Activated CD4-positive, alpha-beta T cell treated with anti-CD3 and anti-CD28 coated beads, Interleukin-2, amount 10 ng/mL, durations not matched to agents 24 days and 14 days (primary cell): ENCODE measurements around the gene GYPC. TPM values are rescaled to one million over a fixed set of nuclear protein-coding genes. Genes with fewer than 3 reads are reported as not detected.
A peak's percentile ranks its signal among the peaks of the same experiment; 100 is the strongest.

Experiments used
- DNase-seq: peaks from one replicate; pipeline ENCODE4 v3.0.0; 2022
- H3K27ac Mint-ChIP-seq: one replicate; pipeline ENCODE4 v1.8.0; 2022; ENCODE audit warnings: mild to moderate bottlenecking, mixed read lengths
- H3K27me3 Mint-ChIP-seq: one replicate; pipeline ENCODE4 v1.8.0; 2022; ENCODE audit warnings: mixed read lengths
- H3K36me3 Mint-ChIP-seq: one replicate; pipeline ENCODE4 v1.8.0; 2022; ENCODE audit warnings: low read depth, mild to moderate bottlenecking, mixed read lengths
- H3K4me1 Mint-ChIP-seq: one replicate; pipeline ENCODE4 v1.8.0; 2021; ENCODE audit warnings: mixed read lengths
- H3K4me3 Mint-ChIP-seq: one replicate; pipeline ENCODE4 v1.8.0; 2022; ENCODE audit warnings: mild to moderate bottlenecking, moderate library complexity, mixed read lengths
- H3K9me3 Mint-ChIP-seq: one replicate; pipeline ENCODE4 v1.8.0; 2021; ENCODE audit warnings: mixed read lengths
- intact Hi-C: fragments of 100-400 bp; cut with micrococcal nuclease; formaldehyde crosslinking; loops from one replicate; pipeline ENCODE4 v1.15.1; 2023
- total RNA-seq: library from RNA; stranded (reverse); gene quantifications from 2 replicates; pipeline ENCODE4 v1.2.3, GENCODE V29; 2022

GYPC gene
- total RNA-seq, 1 donor from 2014 or later = 120 TPM

DNA sequence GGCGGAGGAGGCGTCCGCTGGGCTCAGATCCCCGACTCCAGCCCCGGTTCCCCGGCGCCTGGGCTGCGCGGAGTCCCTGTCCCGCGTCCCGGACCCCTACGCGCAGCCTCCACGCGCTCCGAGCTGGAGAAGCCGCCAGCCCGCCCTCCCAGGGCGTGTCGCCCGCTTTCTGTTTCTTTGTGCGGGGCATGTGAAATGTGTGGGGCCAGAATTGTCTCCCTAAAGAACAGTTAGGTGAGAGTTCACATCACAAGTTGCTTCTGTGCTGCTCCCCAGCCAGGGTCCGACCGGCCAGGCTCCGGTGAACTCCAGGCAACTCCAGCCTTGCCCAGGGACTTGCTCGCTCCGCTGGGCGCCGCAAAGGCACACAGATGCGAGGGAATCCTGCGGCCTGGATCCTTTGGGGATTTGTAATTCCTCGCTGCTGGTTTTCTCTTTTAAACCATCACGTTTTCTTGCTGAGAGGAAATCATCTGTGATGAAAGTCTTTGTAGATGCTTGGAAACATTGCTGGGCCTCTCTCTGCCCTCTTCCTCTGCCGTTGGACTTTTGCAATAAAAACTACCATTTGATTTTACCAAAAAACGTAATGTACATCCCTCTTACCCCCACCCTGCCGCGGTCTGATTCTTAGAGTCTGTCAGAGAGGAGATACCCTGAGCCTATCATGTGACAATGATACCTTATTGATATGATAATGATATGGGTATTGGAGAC is 631 bp downstream of the GYPC start:
- DNase-seq = peak; percentile 86
- Mint-ChIP-seq H3K27ac (peak overlapping the region; percentile 98), H3K4me1 (peaks cover 43% of the 10 kb centered on the region), H3K4me3 (peak overlapping the region; percentile 92), H3K27me3 (no peaks in the 10 kb centered on the region), H3K9me3 (no peaks in the 10 kb centered on the region), H3K36me3 (peaks cover 33% of the 10 kb centered on the region)
- intact Hi-C loops = loop anchor here (1.0 to 10.0 kb wide), 7 partner anchors 10 to 1371 kb away; partner anchors contain the start of genes IWS1 and SAP130

DNA sequence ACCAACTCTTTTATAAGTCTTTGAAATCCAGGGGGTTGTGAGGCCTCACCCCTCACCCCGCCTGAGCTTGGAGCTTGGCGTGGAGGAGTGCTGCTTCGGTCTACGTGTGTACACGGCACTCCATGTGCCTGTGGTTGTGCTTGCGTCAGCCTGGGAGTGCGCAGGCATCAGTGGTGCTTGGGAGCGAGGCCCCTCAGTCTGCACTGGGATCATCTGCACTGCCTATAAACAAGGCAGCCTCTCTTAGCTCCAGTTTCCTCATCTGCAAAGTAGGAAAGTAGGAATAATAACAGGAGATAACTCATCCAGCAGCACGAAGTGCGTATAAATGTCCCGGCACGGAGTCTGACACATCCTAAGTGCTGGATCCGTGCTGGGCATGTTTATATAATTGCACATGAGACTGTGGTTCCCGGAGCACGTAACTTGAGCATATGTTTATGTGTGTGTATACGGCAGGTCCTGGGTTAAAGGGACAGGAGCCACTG is 1.2 kb downstream of the GYPC start:
- Mint-ChIP-seq H3K27me3 (no peaks in the 10 kb centered on the region), H3K27ac (peak overlapping the region; percentile 98), H3K4me1 (peaks cover 49% of the 10 kb centered on the region), H3K9me3 (no peaks in the 10 kb centered on the region), H3K4me3 (peak overlapping the region; percentile 92), H3K36me3 (peaks cover 36% of the 10 kb centered on the region)
- intact Hi-C loops = loop anchor here (1.0 to 10.0 kb wide), 7 partner anchors 9 to 1370 kb away; partner anchors contain the start of genes IWS1 and SAP130
- peak; percentile 83 for DNase-seq

DNA sequence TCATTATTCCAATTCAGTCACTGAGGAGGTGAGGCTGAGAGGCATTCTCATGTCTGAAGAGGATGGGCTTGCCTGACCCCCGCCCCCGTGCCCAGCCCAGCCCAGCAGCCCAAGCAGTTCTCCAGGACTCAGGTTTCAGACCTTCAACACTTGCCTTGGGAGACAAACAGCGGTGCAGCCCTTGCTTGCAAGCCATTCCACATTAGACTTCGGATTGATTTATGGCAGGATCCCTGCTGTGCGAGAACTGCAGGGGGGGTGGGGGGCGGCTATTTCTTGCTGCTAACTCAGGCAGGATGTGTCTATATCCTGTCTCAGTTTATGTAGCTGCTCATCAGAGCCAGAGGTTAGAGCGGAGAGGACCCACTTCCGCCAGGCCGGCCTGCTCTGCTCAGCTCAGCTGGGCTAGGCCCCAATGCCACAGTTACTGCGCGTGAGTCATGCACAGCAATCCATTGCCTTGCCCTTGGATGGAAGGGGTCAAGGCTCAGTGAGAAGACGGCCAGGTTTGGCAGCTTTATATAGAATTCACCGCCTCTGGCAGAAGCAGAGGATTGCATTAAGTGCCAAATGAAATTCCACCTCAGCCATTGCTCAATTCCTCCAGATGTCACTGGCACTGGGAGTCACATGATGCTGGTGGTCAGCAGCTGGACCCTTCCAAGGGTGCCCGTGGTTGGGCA is 1.8 kb downstream of the GYPC start:
- H3K36me3 Mint-ChIP-seq = peaks cover 37% of the 10 kb centered on the region
- peak; percentile 92 for DNase-seq
- H3K27me3 Mint-ChIP-seq = no peaks in the 10 kb centered on the region
- H3K4me3 Mint-ChIP-seq = peak overlapping the region; percentile 92
- intact Hi-C loops = loop anchor here (1.0 to 10.0 kb wide), 9 partner anchors 9 to 1370 kb away; partner anchors contain the start of genes IWS1 and SAP130
- peaks cover 55% of the 10 kb centered on the region for H3K4me1 Mint-ChIP-seq
- H3K9me3 Mint-ChIP-seq = no peaks in the 10 kb centered on the region
- peak overlapping the region; percentile 98 for H3K27ac Mint-ChIP-seq

DNA sequence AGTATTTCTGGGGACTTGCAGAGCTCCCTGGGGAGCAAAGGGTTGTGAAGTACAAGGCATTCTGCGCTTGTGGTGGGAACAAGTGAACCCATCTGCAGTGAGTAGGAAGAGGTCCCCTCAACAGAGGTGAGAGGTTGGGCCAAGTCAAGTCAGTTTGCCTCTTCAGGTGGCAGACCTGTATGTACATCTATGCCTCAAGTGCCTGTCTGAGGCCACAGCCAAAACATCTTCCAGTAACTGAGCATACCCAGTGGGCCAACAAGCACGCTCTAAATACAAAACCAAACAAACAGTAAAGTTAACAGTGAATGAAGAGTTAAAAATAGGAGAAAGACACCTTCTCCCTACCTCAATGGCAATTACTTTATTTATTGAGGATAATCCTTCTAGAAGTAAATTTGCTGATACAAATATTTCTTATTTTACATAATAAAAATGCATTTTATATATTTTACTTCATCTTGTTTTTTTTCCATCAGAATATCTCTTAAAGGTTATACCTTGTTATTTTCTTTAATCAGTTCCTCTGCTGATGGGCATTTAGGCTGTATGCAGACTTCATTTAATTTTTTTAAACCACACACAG is 2.5 kb downstream of the GYPC start:
- no peaks in the 10 kb centered on the region for H3K9me3 Mint-ChIP-seq
- DNase-seq = no peak
- intact Hi-C loops = loop anchor here (2.0 to 10.0 kb wide), 7 partner anchors 104 to 1369 kb away; partner anchors contain the start of genes IWS1 and SAP130

DNA sequence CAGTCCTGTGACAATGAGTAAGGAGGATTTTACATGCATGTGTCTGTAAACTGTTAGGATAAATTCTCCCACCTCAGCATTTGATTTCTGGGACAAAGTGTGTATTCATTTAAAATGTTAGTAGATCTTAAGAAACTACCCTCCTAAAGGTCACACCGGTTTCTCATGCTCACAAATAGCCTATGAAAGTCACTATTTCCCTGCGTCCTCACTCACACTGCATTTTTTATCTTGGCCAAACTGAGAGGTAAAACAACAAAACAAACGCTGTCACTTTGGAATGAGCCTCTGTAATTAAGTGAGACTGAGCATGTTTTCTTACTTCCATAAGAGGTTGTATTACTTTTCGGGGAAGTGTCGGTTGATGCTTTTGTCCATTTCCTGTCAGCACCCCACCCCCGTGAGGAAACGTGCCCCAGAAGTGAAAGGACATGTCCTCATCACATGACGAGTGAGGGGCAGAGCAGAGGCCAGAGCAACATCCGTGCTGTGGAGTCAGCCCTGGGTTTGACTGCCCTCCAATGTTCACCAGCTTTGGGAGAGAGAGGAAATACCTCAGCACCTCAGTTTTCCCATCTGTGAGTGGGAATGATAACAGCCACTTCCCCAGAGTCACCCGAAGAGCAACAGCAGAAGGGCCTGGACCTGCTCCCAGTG is 3.1 kb downstream of the GYPC start:
- intact Hi-C loops = loop anchor here (2.0 to 10.0 kb wide), 7 partner anchors 103 to 1368 kb away; partner anchors contain the start of genes IWS1 and SAP130
- peak overlapping the region; percentile 79 for H3K4me3 Mint-ChIP-seq
- peaks cover 68% of the 10 kb centered on the region for H3K4me1 Mint-ChIP-seq
- H3K27ac Mint-ChIP-seq = peak overlapping the region; percentile 96
- peak; percentile 92 for DNase-seq
- H3K36me3 Mint-ChIP-seq = peaks cover 45% of the 10 kb centered on the region
- H3K27me3 Mint-ChIP-seq = no peaks in the 10 kb centered on the region
- no peaks in the 10 kb centered on the region for H3K9me3 Mint-ChIP-seq

More for the DNA sequence above, 2.5 kb downstream of the GYPC start:
- Mint-ChIP-seq H3K36me3 (peaks cover 40% of the 10 kb centered on the region), H3K27ac (peak overlapping the region; percentile 98), H3K4me3 (peak overlapping the region; percentile 92), H3K27me3 (no peaks in the 10 kb centered on the region), H3K4me1 (peaks cover 62% of the 10 kb centered on the region)

DNA sequence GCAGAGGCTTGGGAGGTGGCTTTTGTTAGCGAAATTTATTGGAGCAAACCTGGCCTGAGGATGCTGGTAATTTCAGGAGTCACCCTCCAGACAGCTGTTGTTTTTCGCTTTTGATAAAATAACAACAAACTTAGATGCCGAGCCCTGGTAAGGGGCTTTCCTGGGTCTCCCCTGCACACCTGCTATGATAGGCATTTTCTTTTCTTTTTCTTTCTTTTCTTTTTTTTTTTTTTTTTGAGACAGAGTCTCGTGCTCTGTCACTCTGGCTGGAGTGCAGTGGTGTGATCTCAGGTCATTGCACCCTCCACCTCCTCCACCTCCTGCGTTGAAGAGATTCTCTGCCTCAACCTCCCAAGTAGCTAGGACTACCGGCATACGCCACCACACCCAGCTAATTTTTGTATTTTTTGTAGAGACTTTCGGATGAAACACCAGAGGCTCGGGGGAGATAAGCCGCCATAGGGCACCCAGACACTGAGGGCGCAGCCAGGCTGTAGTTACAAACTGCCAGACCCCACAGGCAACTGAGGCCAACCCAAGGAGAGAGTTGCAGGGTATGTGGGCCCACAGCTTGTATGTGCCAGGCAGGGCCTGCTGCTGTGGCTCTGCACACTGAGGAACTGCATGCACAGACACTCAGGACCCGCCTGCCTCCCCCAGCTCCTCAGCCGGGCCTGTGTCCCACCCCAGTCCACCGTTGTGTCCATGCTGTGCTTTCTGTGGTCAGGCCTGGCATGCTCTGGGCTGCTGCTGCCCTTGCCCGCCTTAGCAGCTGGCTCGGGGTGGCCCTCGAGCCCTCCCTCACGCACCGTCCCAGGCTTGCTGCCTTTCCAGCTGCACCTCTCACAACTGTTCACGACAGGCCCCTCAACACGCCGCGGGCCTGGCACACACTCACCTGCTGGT is 3.9 kb downstream of the GYPC start:
- peaks cover 76% of the 10 kb centered on the region for H3K4me1 Mint-ChIP-seq
- no peaks in the 10 kb centered on the region for H3K9me3 Mint-ChIP-seq
- DNase-seq = no peak
- intact Hi-C loops = loop anchor here (2.0 to 10.0 kb wide), 7 partner anchors 102 to 1367 kb away; partner anchors contain the start of genes IWS1 and SAP130
- peak overlapping the region; percentile 96 for H3K27ac Mint-ChIP-seq
- peak overlapping the region; percentile 80 for H3K4me3 Mint-ChIP-seq
- H3K36me3 Mint-ChIP-seq = peaks cover 50% of the 10 kb centered on the region
- no peaks in the 10 kb centered on the region for H3K27me3 Mint-ChIP-seq

DNA sequence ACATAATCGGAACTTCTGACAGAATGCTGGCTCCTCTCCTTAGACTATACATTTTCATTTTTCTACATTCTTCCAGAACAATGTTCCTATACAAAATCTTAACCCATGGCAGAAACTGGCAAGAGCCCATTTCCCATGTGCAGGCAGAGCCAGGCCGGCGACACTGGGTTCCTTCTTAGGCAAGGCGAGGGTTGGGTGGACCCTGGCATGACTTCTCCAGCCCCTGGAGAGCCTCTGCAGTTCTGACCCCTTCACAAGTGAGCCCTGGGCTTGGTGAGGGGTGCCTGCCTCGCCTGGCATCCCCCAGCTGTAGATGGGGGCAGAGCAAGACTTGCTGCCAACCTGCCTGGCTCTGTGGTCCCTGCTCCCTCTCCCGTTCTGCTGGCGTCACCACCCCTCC is 5.0 kb downstream of the GYPC start:
- Mint-ChIP-seq H3K27me3 (no peaks in the 10 kb centered on the region), H3K9me3 (no peaks in the 10 kb centered on the region), H3K27ac (peak overlapping the region; percentile 96), H3K4me3 (peak overlapping the region; percentile 80), H3K4me1 (peaks cover 77% of the 10 kb centered on the region), H3K36me3 (peaks cover 53% of the 10 kb centered on the region)
- intact Hi-C loops = no loop called here
- no peak for DNase-seq

DNA sequence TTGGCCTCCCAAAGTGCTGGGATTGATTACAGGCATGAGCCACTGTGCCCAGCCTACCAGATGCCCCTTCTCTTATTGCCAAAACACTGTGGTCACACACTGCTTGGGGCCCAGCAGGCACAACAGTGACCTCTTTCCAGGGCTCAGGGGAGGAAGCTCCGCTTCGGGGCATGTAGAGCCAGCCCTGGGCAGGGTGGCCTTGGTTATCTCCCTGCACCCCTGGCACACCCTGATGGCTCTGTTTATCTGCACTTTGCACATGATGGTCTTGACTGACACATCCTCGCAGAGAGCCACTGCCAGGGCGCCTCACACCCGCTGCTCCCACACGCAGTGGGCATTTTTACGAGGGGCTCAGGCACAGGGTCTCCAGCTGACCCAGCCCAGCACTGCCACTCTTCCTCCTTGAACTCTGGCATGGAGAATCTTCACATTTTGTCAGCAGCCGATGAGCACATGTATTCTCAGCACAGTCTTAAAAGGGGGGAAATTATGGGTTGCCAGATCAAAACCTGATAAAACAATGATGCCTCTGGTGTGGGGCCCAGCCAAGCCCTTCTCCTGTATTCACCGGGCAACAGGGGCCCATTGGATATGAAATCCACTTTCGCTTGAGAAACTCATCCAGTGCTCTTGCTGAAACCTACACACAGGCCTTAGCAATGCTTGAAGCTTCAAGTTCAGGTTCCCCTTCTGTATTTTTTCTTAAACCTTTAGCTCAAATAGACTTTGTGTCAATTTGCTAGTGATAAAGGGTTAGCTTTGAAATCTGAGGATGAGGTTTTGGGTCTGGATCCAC is 5.9 kb downstream of the GYPC start:
- Mint-ChIP-seq H3K4me3 (peak overlapping the region; percentile 80), H3K27me3 (no peaks in the 10 kb centered on the region), H3K9me3 (no peaks in the 10 kb centered on the region), H3K36me3 (peaks cover 56% of the 10 kb centered on the region), H3K4me1 (peaks cover 85% of the 10 kb centered on the region), H3K27ac (peak overlapping the region; percentile 96)
- DNase-seq = peak; percentile 65
- intact Hi-C loops = no loop called here

DNA sequence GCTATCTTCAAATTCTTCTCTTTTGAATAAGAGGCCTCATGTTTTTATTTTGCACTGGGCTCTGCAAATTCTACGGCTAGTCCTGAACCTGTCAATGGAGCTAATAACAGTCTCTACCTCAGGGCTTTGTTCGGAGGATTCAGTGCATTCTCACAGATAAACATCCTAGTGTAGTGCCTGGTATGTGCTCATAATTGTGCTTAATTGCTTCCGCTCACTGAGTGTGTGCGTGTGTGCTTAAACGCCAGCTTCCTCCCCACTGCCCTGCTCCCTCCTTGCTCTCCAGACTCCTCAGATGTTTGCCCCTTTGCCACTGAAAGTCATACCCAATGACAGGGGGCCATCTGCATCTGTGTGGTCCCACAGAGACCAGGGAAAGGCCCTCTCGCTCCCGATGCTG is 6.7 kb downstream of the GYPC start:
- Mint-ChIP-seq H3K27me3 (no peaks in the 10 kb centered on the region), H3K9me3 (no peaks in the 10 kb centered on the region), H3K27ac (peak overlapping the region; percentile 96), H3K4me3 (peak overlapping the region; percentile 80), H3K4me1 (peaks cover 86% of the 10 kb centered on the region), H3K36me3 (peaks cover 55% of the 10 kb centered on the region)
- peak; percentile 74 for DNase-seq
- intact Hi-C loops = no loop called here

DNA sequence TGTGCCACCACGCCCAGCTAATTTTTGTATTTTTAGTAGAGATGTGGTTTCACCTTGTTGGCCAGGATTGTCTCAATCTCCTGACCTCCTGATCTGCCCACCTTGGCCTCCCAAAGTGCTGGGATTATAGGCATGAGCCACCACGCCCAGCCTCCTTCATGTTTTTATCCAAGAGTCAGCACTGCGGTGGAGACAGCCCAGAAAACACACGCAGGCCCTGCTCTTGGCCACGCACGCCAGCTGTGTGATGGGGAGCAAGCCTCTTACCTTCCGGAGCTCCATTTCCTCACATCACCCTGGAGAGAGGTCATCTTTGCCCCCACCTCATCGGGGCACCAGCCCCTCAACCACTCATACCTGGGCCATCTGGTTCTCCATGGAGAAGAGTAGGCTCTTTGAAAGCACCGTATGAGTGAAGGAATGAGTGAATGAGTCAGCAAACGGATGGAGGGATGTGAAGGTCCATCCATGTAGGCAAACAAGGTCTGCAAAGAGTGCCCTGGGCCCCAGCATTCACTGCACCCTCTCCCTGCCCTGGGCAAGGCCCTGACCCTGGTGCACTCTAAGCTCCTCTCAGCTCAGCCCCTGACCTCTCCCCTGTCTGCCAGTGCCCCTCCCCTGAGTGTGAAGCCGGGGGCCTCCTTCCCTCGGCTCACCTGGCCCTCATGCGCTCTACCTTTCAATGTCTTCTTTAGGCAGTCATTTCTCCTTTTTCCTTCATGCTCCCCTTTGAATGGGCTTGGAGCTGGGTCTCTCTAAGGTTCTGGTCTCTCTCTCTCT is 7.4 kb downstream of the GYPC start:
- H3K27me3 Mint-ChIP-seq = no peaks in the 10 kb centered on the region
- peak; percentile 61 for DNase-seq
- intact Hi-C loops = no loop called here

DNA sequence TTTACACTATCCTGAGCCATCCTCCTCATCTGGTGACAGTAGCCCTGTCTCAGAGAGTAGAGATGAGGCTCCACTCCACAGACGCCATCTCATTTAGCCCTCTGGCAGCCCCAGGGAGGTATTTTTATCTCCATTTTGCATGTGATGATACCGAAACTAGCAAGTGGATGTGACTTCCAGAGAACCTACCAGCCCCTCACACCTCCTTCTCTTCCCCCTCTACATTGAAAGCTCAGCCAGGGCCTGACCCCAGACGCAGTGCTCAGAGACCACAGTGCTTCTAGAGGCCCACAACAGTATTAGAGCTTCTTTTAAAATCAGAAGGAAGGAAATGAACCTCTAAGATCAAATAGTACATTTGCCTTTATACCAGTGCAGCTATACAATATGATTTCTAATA is 8.3 kb downstream of the GYPC start:
- intact Hi-C loops = no loop called here
- Mint-ChIP-seq H3K27me3 (no peaks in the 10 kb centered on the region), H3K36me3 (peaks cover 55% of the 10 kb centered on the region), H3K9me3 (no peaks in the 10 kb centered on the region), H3K4me1 (peaks cover 81% of the 10 kb centered on the region), H3K4me3 (peak overlapping the region; percentile 80), H3K27ac (peak overlapping the region; percentile 96)
- DNase-seq = peak; percentile 79

More for the DNA sequence above, 7.4 kb downstream of the GYPC start:
- peaks cover 55% of the 10 kb centered on the region for H3K36me3 Mint-ChIP-seq
- peaks cover 85% of the 10 kb centered on the region for H3K4me1 Mint-ChIP-seq
- H3K9me3 Mint-ChIP-seq = no peaks in the 10 kb centered on the region
- peak overlapping the region; percentile 96 for H3K27ac Mint-ChIP-seq
- H3K4me3 Mint-ChIP-seq = peak overlapping the region; percentile 80
